NCI-H2029 (cell line): Measurements from ENCODE around the gene FLT4.
"Not testable (repeated sequence)": the region's sequence is repeated elsewhere in the genome, so short reads cannot be mapped to it uniquely, and the experiment has no call there.

Source experiments
- DNase-seq: peaks from one replicate; lab custom pipeline; 2025; lab: John Stamatoyannopoulos, UW

Gene FLT4

GRCh38 chr5:180649297-180650039 is at the start of gene FLT4:
TSS of gene FLT4 (minus strand) at chr5:180649600. CDS start at chr5:180649545, 55 bp downstream.
- no peak for DNase-seq

- DNase-seq = no peak
These were observed 49.6 kb upstream of the FLT4 start for GRCh38 chr5:180699042-180699441.

- no peak for DNase-seq
These were observed 46.7 kb upstream of the FLT4 start for GRCh38 chr5:180696116-180696515.

GRCh38 chr5:180692429-180692828 is 43.0 kb upstream of the FLT4 start:
- no peak for DNase-seq

- DNase-seq = no peak
These were observed 41.6 kb upstream of the FLT4 start for GRCh38 chr5:180691046-180691445.

GRCh38 chr5:180690562-180690961 is 41.2 kb upstream of the FLT4 start:
- DNase-seq = no peak

DNA sequence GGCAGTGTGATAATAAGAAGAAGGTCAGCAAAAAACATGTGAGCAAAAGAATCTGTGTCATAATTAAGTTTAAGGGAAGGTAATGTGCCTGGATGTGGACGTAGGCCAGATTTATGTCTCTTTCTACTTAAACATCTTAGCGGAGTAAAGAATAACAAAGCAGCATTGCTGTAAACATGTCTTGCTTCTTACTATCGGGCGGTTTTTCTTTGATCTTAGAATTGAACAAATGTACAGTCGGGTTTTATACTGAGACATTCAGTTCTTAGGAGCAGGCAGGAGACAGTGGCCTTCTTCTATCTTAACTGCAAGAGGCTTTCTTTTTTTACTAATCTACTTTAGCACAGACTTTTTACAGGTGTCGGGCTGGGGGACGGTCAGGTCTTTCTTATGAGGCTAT is 40.4 kb upstream of the FLT4 start:
- DNase-seq = no peak

- no peak for DNase-seq
These were observed 39.8 kb upstream of the FLT4 start for GRCh38 chr5:180689071-180689694.

DNA sequence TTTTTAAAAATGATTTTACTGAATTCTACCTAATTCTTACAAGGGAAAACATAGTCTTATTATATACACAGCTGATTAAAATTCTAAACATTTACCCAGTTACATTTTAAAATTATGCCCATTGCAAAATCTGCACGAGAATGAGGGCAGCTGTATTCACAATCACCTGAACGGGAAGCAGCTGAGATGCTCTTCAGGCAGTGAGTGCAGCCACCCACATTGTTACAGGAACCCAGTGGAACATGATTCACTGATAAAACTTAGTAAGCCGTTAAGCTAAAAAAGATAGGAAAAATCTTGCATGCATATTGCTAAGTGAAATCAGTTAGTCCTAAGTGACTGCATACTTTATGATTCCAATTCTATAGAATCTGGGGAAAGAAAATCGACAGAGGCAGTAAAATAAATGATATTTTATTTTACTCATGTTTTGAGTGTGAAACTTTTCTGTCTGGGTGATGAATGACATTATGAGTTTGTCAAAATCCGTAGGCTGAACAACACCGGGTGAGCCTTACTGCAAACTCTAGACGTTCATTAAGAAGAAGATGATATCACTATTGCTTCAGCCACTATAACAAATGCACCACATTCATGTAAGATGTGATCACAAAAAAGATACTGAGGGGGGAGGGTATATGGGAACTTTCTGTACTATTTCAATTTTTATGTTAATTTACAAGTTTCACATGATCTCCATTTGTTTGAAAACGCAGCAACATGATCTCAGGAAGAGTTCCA is 39.1 kb upstream of the FLT4 start:
- DNase-seq = no peak

DNA sequence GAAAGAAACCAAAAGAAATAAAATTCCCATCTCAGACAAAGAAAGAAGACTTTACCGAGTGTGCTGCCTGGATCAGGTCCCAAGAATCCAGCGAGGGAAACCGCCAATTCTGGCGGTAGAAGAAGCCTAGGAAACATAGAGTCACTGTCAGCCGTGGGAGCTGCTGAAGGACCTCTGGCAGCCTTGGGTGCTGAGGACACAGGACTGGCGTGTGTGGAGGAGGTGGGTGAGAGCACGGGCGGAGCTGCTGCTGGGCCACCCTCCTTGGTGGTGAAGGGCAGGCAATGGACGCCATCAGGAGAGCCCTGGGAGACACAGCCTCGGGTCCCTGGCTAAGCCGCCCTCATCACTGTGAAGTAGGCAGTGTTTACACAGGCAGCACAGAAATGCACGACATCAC is 37.4 kb upstream of the FLT4 start:
- DNase-seq = not testable (repeated sequence)

DNA sequence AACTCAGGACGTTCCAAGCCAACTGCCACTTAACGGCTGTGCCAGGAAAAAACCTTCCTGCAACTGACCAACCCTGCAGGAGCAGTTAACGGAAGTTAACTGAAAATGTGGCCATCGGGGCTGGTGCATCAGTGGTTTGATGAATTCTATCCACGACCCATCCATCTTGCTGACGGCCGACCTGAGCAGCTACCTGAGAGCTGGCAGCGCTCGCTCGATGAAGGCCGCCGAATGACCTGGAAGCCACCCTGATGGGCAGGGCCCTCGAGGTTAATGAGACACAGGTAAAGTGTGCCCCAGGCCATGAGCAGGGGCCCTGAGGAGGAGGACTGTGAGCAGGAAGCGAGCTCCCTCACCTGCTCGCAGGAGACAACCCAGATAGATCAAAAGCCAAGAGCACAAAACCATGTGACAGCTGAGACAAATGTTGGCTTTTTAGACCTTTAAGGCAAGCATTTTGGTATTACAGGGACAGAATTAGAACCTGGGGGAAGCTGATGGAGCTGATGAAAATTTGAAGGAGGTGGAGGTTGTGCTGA is 35.3 kb upstream of the FLT4 start:
- no peak for DNase-seq

DNA sequence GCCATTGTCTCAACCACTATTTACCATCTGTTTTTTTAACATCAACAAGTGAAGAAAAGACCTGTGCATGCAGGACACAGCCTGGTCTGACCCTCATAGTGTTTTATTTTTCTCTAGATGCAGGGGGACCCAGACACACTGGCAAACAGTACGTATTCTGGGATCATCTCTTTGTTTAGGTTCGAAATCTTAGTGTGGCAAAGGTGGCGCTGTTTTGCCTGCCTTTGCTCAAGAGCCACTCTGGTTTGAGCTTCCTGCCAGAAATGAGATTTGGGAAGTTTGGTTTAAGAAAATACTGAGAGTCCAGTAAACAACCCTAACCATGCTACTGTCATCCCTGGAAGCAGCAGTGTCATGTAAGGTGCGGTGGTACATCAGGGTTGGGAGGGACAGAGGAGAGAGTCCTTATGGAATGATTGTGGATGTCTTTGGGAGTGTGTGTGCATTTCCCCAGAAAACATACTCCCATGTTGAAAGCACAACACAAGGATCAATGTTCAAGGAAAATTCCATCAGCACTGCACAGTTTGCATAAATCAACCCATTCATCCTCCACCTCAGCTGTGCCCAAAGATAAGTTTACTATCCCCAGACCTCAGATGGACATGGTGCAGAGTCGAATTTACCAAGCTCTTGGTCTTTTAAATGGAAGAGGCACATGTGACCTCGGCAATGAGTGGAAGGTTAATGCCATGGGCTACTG is 34.0 kb upstream of the FLT4 start:
- DNase-seq = no peak

GRCh38 chr5:180682560-180682959 is 33.2 kb upstream of the FLT4 start:
- no peak for DNase-seq

DNA sequence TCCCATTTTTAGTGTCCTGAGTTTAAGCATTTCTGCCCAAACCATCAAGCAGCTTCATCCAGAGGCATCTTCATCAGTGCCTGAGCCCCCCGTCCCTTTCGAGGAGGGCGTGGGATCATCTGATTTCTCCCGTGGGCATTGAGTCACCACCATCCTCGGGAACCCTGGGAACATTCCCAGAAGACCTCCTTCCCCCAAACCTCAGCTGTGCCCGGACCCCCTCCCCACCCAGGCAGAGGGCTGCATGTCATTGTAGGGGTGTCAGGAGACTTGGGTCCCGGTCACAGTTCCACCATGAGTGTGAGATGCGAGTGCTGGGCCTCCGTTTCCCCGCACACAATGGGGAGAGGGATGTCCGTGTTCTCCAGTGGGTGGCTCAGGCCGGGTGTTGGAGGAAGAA is 32.6 kb upstream of the FLT4 start:
- DNase-seq = not testable (repeated sequence)

DNA sequence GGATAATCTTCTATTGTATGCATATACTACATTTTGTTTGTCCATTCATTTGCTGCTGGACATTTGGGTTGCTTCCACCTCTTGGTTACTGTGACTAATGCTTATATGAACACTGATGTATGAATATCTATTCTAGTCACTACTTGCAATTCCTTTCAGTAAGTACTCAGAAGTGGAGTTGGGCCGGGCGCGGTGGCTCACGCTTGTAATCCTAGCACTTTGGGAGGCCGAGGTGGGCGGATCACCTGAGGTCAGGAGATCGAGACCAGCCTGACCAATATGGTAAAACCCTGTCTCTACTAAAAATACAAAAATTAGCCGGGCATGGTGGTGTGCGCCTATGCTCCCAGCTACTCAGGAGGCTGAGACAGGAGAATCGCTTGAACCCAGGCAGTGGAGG is 28.9 kb upstream of the FLT4 start:
- DNase-seq = not testable (repeated sequence)

- DNase-seq = no peak
These were observed 25.7 kb upstream of the FLT4 start for GRCh38 chr5:180675036-180675635.

GRCh38 chr5:180674090-180674475 is 24.7 kb upstream of the FLT4 start:
- DNase-seq = not testable (repeated sequence)

DNA sequence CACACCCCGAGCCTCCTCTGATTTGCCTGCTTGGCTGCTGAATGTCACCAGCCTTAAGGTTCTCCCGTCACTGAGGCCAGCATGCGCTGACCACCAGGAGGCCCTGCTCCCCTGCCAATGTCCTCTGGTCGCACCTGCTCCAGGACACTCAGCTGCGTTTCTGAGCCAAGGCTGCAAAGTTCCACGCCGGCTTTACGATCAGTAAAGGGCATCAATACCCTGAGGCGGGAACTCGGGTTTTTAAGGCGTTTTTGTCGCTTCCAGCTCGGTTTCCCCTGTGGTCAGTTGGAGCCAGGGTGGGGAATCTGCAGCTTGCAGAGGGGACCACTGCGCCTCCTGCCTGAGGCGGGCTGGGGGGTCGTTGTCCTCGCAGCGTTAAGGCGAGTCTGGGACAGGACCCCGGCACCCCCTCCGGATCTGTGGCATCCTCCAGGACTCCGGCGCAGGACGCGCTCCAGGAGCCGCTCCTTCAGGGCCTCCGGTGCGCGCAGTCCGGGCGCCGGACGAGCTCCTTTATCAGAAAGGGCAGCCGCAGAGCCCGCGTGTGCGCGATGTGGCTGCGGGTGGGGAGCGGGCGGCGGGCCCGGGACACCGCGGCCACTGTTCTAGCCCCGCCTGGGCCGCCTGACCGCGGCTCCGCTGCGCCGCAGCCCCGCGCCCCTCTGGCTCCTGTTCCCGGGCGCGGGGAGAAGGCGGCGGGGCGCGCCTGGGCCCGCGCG is 24.1 kb upstream of the FLT4 start:
- no peak for DNase-seq

- DNase-seq = not testable (repeated sequence)
These were observed 22.6 kb upstream of the FLT4 start for GRCh38 chr5:180671958-180672524.

DNA sequence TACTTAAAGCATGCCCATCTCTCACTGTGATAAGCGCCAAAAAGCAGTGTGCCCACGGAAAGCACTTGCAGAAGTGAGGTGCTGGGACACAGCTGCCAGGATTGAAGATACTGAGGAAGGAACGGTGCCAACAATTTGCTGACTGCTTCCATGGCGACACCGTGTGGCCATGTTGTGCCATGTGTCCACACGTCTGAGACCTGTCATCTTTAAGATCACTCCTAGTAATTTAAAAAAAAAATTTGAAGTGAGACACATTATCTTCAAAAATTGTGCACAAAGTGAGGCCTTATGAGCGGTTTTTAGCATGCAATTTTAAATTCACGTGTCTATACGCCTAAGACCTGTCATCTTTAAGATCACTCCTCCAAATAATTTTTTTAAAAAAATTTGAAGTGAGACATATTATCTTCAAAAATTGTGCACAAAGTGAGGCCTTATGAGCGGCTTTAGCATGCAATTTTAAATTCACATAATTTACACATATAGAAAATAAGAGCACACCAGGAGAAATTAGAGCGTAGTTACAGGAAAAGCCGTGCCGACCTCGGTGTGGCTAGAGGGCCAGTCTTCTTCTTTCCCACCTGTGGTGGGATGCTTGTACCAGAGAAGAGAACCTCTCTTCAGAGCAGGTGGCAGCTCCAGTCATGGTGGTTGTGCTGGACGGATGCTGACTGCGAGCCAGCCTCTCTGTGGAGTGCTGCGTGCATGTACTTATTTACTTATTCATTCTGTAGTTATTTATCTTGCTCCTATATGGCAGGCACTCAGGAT is 21.4 kb upstream of the FLT4 start:
- DNase-seq = peak; percentile 56
